GM19351 (cell line): ENCODE data around the gene UIMC1.

Experiments used
- ATAC-seq: cut with Tn5 transposase; IDR thresholded peaks from one replicate; pipeline ENCODE4 v1.9.1; 2021; ENCODE audit warnings: mild to moderate bottlenecking, moderate library complexity; ENCODE audit not compliant: unreplicated experiment

UIMC1 gene

DNA sequence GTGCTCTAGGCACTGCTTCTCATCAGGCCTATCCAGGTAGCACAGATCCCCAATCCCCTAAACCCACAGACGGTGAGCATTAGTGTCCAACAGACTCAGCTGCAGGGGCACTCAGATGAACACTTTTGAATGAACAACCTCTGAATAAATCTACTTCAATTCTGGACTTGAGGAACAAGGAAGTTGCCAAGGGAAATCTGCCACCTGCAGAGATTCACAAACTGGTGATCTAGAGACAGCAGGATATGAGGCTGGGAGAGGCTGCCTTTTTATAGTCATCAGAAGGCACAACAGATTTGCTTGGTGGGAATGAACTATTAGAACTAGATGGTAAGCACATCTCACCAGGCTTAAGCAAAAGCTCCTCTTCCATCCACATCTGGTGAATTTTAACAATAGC, 100.5 kb downstream of the UIMC1 start:
- no peak for ATAC-seq

DNA sequence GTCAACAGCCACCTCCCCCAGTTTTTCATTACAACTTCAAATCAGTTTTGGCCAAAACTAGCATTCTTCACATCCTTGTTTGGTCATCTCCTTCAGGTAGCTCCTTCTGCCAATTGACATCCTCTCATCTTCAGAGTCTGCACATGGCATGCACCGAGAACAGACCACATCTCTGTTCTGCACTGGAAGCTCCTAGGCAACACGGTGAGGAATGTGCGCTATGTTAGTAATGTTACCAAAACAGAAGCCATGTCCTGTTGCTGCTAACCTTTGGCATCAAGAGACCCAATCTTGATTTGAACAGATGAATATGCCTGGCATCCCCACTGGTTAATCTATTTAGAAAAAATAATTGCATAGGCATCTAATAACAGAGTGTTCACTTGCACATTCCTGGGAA, 102.3 kb downstream of the UIMC1 start:
- ATAC-seq, result no peak

DNA sequence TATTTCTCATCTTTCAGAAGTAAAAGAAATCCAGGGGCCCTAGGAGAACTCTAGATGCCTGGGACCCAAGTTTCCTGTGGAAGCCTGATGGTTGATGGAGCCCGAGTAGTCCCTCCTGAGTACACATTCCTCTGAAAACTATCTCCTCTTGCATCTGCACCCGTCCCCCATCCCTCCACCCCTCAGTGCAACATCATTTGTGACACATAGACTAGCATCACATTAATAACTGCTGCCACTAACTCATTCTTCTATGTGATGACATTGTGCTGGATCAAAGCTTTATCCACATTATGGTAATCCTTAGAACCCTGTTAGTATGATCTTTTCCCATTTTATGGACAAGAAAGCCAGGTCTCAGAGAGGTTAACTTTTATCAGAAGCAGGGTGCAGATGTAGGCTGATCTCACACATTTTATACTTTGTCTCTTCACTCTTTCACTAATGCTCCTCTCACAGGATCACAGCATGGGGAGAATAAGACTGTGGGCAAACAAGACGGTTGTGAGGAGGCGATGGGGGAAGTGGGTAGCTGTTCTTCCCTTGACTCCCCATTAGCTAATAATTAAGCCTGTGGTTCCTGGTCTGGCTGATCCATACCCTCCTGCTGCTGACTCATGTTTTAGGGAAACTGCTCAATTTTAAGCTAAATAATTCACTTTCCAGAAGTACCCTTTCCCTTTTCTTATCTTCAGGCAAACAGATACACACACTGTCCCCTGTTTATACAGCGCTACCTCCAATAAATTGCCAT, 103.5 kb downstream of the UIMC1 start:
- no peak for ATAC-seq

DNA sequence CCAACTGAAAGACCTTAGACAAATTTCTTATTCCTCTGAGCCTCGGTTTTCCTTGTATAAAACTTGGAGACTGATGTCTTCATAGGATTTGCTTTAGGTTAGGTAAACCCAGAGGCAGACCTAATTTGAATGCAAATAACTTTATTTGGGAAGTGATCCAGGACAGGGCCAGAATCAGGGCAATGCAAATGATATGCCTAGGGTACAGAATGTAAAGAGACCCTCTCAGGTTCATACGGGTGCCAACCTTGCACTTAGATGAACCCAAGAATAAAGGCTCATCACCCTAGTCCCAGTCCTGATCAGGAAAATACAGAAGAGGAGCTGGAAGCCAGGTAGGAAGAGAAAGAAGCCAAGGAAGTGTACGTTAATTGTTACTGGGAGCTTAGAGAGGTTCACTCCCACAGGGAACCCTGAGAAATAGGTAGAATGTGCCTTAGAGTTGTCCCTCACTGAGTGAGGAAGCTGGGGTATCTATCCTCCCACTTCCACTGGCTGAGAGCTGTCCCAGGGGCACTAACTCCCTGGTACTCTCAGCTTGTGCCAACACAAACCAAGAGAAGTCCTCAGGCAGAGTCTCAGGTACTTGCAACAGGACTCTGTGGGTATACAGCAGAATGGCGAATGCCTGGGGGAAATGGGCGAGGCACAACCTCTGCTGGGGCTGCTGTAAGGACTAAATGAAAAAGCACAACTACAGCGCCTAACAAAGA, 104.3 kb downstream of the UIMC1 start:
- no peak for ATAC-seq

DNA sequence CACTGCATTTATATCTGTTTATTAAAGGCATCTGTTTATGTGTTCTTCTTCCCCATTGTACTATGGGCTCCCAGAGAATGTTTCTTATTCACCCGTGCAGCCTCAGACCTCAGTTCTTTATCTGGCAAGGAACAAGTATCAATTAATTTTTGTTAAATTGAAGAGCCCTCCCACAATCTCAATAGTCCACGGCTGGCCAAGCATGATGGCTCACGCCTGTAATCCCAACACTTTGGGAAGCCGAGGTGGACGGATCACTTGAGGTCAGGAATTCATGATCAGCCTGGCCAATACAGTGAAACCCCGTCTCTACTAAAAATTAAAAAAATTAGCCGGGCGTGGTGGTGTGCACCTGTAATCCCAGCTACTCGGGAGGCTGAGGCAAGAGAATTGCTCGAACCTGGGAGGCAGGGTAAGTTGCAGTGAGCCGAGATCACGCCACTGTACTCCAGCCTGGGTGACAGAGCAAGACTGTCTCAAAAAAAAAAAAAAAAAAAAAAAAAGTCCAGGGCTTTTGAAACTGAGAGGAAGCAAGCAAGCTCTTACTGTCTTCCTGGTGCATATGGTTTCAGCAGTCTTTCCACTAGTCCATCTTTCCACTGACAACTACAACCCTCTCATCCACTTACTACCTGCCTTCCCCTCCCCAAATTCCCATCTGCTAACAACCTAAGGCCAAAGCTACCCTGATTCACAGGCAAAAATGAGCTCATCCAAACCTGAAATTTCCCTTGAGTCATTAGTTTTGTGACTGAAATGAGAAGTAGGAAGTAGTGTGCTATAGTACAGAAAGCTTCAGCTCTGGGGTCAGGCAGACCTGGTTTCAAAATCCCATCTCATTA, 105.1 kb downstream of the UIMC1 start:
- peak; percentile 70 for ATAC-seq

DNA sequence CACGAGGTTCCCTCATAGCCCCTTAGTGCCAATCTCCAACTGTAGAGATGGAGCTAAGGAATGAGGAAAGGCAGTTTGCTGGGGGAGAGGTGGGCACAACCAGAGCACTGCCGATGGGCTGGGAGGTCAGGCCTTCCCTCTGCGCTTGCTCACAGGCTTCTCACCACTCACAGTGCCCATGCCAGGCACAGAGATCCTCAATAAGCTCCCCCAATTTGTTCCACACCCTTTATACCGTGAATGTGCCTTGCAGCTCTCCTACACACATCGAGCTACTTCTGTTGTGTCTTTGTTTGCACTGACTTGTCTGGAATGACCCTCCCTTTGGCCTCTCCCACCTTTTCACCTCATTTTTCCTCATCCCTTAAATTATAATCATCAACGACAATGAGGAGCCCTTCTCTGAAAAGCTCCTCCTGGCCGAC, 105.8 kb downstream of the UIMC1 start:
- ATAC-seq, result no peak

DNA sequence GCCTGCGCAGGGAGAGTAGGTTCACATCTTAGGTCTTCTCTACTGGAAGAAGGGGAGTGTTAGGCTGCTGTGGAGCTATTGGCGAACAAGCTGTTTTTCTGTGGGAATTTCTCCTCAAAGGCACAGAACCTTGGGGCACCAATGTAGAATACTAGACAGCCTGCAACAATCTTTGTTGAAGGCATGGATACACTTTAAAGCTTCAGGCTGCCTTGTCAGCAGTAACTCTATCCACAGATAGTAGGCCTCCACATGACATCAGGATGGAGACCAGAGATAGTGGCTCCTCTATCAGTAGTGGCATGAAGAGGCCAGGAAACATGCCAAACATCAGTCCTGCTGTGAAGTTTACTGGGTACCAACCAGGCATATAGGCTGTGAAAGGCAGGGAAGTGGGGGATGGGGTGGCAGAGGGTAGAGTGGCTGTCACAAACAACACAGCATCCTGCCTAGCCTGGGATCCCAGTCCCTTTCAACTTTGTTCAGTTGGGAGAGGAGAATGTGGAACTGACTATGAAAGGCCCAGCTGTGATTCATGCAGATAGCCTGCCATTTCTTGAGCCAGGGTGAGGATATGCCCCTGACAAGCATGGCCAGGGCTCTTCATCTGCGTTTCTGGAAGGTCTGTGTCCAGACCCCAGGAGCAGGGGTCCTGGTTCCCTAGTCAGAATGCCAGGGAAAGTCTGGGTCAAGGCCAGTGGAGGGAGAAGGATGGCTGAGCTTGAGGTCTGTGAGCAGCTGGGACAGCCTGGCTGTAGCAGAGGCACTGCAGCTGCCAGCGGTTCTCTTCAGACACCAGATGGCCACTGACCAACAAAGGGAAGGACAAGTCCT, 106.4 kb downstream of the UIMC1 start:
- no peak for ATAC-seq

DNA sequence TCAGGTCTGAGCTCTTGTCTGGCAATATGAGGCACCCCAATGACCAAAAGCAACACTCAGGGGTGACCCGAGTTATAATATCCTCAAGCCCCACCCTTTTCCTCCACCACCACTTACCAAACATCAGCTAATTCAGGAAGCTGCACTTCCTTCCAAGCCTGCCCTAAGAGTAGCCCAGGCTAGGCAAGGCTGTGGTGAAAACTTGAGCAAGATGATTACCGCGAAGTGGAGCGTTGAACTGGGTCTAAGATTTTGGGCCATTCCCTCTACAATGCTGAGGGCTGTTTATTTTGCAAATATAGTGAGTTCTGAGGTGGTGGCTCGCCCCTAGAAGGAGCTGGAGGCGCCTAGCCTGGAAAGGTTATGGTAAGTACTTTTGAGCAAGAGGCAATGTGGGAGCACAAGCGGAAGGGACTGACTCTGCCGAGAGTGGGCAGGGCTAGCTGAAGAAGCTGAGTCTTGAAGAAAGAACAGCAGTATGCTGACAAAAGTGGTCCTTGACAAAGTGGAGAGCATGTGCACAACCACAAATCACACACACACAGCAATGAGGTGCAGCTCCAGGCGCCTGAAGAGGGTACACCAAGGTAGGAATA, 107.2 kb downstream of the UIMC1 start, which contains the start of gene HK3:
TSS of gene HK3 (minus strand) at position 51 of the 596 bp plus-strand sequence. CDS start 3,187 bp downstream, outside the sequence.
- ATAC-seq, result no peak

DNA sequence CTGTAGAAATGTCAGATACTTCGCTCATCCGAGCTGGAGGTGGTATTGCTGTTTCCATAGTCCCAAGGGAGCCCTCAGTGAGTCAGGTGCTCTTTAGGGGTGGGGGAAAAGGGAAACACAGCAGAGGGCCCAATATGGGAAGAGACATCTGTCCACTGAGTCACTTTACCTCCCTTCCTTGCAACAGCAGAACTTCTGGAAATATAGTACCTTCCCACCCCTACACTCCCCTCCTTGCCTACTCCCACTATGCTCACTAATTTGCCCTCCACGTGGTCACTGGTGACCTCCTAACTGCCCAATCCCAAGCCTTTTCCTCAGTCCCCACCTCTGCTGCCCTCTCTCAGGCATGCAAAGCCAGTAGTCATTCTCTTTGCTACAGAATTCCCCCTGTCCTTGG, 109.3 kb downstream of the UIMC1 start:
- ATAC-seq, result no peak

DNA sequence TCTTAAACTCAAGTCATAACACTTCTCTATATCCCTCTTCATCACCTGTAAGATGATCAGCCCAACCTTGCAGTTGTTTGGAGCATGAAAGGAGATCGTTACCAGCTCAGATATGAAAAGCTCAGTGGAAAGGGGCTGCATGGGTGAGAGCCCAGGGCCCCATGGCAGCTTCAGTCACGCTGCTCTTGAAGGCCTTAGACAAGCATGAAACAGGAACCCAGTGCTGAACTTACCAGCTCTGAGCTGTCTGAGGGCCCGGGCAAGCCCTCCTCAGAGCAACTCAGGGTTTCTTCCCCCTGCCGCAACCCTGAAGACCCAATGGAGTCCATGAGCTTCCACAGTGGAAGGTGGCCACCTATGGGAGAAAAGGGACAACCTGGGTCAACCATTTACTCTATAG, 110.7 kb downstream of the UIMC1 start:
- ATAC-seq, result no peak

DNA sequence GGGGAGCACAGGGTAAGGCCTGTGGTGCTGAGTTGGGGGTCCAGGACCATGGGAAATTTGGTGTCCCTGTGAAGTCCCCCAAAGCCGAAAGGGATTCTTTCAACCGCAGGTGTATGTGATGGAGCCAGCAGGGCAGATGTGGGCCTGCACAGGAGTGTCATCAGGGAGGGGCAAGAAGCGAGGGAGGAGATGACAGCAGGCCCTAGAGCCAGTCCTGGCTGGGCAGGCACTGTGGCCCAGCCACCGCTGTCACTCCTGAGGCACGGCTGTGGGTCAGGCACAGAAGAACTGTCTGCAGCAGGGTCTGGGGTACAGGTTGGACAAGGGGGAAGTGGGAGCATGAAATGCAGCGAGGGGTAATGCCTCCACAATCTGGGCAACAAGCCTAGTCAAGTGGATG, 112.3 kb downstream of the UIMC1 start:
- ATAC-seq, result no peak

DNA sequence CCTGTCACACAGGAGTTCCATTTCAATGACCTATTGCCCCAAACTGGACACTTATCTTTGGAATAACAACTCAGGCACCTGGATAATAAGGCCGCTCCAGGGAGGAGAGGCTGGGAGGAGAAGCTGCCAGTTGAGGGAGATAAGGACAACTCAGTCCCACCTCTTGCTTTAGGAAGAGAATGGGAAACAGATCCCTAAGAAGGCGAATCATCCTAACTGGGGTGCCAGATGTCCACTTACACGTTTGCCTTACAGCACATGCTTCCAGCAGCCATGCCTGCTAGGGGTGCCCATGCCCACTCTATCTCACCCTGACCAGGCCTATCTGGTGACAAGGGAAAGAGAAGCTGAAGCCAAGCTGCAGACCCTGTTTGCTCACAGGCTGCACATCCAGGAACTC, 113.9 kb downstream of the UIMC1 start:
- no peak for ATAC-seq

DNA sequence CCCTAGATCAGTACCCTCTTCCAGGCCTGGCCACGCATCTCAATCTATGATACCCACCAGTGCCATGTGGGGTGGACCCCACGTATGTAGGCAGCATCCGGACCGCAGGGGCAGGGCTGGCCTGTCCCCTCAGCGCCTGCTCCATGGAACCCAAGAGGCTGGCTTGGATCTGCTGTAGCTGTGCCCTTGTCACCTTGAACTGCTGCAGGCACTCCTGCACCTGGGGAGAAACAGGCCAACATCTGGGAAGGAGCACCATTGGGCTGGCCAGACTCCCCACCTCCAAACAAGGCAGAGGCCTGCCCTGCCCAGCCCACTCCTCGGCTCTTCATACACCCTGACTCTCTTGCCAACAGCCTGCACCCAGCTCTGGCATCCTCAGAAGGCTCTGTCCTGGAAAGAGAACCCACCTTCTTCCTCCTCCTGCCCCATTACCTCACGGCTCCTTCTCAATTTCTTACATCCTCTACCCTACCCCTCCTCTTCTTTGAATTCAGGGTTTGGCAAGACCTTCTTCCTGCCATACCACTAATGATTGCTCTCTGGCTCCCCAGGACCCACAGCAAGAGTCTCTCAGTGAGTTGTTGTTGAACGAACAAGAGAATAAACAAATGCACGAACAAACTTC, 115.1 kb downstream of the UIMC1 start:
- no peak for ATAC-seq

DNA sequence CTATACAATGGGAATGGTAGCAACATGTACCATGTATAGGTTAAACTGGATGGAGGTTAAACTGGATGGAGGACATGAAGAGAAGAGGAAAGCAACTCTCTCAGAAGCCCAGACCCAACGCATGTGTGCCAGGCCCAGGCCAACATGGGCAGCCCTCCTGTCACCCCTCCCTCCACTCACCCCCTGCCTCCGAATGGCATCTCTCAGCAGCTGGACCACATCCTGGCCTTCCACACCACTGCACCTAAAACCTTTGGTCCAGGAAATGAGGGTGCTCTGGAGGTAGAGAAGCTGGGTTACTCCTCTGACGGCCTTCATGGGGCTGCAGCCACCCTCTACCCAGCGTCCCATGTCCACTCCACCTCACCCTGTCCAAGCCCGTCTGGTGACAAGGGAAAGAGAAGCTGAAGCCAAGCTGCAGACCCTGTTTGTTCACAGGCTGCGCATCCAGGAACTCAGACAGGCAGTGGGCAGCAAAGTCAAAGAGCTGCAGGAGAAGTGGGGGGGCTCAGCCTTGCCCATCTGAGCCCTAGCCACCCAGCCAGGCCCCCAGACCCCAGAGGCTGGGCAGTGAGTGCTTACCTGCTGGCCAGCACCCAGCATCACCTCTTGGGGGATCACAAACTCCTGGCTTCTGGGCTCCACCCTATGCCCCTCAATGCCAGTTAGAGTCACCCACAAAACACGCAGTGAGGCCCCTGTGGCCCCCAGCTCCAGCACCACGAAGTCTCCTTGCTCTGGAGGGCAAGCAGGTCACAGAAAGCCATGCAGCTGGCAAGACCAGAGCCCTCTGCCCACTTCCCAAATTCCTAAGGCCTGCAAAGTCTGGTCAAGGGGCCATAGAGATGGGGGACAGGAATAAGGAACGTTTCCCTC, 115.9 kb downstream of the UIMC1 start:
- no peak for ATAC-seq

DNA sequence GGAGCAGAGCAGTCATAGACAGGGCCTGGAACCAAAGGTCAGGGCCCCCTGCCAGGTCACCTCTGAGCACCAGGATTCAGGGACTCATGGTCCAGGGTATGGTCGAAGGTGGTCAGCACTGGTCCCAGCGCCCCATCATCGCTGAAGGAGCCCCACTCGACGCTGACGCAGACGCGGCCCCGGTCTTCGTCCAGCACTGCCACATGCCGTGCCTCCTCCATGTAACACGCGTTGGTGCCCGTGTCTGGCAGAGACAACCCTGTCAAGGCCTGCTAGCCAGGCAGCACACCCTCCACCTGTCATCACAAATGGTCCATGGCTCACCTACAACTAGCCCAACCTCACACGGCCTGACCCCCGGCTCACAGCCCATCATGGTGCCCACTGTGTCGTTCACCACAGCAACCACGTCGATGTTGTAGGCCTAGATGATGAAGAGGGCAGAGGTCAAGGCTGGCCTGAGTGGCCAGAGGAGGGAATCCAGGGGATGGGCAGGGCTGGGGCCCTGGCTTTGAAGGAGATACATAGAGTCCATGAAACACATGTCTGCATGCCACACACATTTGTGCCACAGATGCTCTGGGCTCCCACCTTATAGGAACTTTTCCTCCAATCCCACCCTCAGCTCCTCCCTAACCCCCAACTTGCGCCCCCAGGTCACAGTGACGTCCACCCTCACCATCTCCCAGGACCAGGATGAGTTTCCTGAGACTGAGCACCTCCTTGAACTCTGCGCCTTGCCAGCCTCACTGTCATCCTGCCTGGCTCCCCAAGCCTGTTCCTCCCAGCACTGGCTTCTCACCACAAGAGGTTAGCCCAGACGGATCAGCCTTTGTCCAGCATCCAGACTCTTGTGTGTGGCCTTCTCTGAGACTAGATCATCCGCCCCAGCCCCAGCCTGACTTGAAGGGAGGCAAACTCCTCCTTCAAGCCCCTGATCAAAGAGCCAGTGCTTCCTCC, 117.0 kb downstream of the UIMC1 start:
- ATAC-seq, result no peak

DNA sequence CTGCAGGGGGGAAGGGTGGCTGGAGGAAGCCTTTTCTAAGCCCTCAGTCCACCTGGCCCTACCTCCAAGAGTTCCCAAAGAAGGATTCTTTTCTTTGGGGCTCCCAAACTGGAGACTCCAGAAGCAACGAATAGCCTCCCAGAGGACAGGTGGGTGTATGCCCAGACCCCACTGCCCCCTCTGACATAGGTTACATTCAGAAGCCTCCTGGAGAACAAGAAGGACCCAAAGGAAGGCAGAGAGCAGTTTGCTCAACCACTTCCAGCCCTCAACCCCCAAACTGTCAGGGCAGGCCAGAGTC, 117.8 kb downstream of the UIMC1 start:
- no peak for ATAC-seq

DNA sequence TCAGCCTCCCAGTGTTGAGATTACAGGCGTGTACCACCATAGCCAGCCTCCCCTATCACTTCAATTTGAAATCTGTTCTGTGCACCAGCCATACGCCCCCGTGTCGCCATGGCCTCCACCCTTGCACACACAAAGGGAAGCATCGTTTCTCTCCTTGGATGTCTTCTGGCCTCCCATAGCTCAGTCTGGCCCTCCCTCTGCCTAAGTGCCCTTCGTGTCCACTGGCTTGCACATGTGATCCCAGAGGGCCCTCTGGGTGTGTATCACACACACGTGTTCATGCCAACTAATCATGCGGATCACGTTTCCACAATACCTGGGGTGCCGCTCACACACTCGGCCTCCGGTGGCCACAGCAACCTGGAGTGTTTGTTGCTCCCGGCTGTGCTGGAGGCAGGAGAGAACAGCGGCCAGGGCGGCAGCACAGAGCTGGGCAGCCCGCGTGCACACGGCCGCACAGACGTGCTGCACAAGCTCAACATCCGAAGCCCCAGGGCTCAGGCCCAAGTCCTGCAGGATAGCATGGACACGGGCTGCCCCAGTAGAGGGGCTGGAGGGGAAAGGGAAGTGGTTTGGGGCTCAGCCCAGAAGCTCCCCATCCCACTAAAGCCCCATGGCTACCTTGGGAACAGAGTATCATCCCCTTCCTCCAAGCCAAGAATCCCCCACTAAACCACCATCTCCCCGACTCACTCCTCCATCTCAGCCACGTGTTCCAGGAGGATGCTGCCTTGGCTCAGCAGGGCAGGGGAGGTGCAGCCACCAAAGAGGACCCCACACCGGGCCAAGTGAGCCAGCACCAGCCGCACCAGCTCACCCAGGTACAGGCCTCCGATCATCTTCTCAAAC, 118.3 kb downstream of the UIMC1 start:
- no peak for ATAC-seq
